Measurements from ENCODE around the gene ELOVL6.
A peak's percentile ranks its signal among the peaks of the same experiment; 100 is the strongest.
"Not testable (repeated sequence)": the region's sequence is repeated elsewhere in the genome, so short reads cannot be mapped to it uniquely, and the experiment has no call there.

ELOVL6 gene

DNA sequence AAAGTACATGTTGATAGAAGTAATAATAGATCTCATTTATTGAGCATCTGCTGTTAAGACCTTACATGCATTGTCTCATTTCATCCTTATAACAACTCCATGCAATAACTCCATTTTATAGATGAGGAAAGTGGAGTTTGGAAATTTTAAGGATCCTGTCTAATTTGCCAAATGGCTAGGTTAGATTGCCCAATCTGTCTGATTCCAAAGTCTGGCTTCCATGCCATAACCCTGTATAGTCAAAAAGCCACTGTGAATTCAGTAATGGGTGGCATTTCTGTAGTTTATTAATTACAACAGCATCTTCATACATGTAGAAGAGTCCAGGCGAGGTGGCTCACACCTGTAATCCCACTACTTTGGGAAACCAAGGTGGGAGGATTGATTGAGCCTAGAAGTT, 8.8 kb upstream of the ELOVL6 start:
- Mint-ChIP-seq H3K4me1 (no peaks in the 10 kb centered on the region), H3K4me3 (no peak overlapping the region), H3K9me3 (no peaks in the 10 kb centered on the region), H3K27ac (no peak overlapping the region), H3K27me3 (no peaks in the 10 kb centered on the region)
- no peak for ATAC-seq
- DNase-seq = no peak

DNA sequence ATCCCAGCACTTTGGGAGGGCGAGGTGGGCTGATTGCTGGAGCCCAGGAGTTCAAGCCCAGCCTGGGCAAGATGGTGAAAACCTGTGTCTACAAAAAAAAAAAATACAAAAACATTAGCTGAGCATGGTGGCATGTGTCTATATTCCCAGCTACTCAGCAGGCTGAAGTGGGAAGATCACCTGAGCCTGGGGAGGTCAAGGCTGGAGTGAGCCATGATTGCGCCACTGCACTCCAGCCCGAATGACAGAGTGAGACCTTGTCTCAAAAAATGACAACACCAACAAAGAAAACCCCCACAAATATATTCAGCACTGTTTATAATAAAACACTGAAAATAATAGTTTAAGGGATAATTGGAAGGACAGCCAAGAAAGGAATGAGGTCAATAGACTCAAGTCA, 3.6 kb upstream of the ELOVL6 start:
- peaks cover 10% of the 10 kb centered on the region for H3K4me1 Mint-ChIP-seq
- H3K4me3 Mint-ChIP-seq = no peak overlapping the region
- ATAC-seq (no peak), DNase-seq (no peak)
- no peak overlapping the region for H3K27ac Mint-ChIP-seq
- no peaks in the 10 kb centered on the region for H3K9me3 Mint-ChIP-seq
- no peaks in the 10 kb centered on the region for H3K27me3 Mint-ChIP-seq

DNA sequence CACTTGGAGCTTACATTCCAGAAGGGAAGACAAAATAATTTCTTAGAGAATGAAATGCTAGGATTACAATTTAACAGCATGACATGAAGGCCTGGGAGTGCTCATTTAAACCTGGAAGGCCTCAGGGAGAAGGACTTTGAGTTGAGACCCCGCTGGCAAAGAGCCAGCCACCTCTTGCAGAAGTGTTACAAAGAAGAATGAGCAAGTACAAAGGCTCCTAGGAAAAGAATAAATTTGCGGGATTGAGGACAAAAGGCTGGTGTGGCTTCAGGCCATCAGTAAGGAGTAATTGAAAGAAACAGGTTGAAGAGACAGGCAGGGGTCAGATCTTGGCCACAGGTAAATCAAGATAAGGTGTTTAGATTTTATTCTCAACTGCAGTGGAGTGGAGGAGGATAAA, 3.1 kb upstream of the ELOVL6 start:
- H3K4me3 Mint-ChIP-seq = no peak overlapping the region
- peaks cover 10% of the 10 kb centered on the region for H3K4me1 Mint-ChIP-seq
- no peaks in the 10 kb centered on the region for H3K9me3 Mint-ChIP-seq
- ATAC-seq (no peak), DNase-seq (no peak)
- H3K27me3 Mint-ChIP-seq = no peaks in the 10 kb centered on the region
- no peak overlapping the region for H3K27ac Mint-ChIP-seq

DNA sequence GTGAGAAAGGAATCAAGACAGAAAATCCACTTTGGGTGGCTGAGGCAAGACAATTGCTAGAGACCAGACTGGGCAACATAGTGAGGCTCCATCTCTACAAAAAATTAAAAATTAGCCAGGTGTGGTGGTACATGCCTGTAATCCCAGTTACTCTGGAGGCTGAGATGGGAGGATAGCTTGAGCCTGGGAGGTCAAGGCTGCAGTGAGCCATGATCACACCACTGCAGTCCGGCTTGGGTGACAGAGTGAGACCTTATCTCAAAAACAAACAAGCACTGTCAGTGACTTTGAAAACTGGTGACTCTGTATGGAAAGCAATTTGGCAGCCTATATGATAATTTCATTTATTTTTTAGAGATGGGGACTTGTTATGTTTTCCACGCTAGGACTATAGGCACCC, 2.3 kb upstream of the ELOVL6 start:
- Mint-ChIP-seq H3K9me3 (no peaks in the 10 kb centered on the region), H3K4me3 (no peak overlapping the region)

DNA sequence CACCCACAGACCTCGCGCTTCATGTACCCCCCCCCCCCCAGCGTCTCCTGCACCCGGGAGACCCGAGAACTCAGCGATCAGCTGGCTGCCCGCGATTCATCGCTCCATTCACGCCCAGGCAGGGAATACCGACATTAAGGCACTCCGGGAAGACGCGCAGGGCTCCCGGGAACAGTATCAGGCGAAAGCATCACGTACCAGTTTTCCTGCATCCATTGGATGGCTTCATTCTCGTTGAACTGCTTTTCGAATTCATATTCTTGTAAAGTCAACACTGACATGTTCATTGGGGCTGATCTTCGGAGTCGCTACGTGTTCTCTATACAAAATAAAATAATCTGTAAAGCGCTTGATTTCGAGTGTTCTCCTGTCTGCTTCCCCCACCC, 373 bp downstream of the ELOVL6 start:
- DNase-seq = no peak
- Mint-ChIP-seq H3K27me3 (no peaks in the 10 kb centered on the region), H3K4me3 (peak overlapping the region; percentile 88 to 97), H3K9me3 (no peaks in the 10 kb centered on the region), H3K4me1 (peaks cover 37% of the 10 kb centered on the region), H3K27ac (peak overlapping the region; percentile 91 to 92)
- no peak for ATAC-seq

More for the DNA sequence above, 2.3 kb upstream of the ELOVL6 start:
- H3K27me3 Mint-ChIP-seq = no peaks in the 10 kb centered on the region
- no peak for DNase-seq
- peaks cover 10% of the 10 kb centered on the region for H3K4me1 Mint-ChIP-seq
- H3K27ac Mint-ChIP-seq = no peak overlapping the region
- no peak for ATAC-seq

DNA sequence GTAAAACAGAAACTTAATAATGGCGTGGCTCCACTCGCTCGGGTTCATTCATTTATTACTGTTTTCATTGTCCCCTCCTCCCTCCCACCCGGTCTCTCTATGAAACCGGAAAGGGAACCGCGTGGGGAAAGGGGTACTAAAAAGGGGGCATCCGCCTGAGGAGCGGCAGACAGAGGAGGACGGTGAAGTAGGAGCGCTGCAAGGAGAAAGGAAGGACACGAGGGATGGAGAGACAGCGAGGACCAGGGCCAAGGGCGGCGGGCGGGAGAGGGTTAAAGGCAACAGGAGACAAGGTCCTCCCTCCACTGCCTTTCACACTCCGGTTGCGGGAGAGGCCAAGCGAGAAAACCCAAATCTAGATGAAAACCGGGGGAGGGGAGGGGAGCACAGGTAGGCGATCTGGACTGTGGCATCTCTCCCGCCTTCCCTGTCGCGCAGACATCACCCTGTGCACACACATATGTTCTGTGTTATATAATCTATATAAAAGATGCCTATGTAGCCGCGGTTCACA, 829 bp downstream of the ELOVL6 start:
- peak overlapping the region; percentile 91 to 92 for H3K27ac Mint-ChIP-seq
- peak; percentile 43 for ATAC-seq
- peak overlapping the region; percentile 88 to 97 for H3K4me3 Mint-ChIP-seq
- no peaks in the 10 kb centered on the region for H3K27me3 Mint-ChIP-seq
- no peaks in the 10 kb centered on the region for H3K9me3 Mint-ChIP-seq
- peak; percentile 61 to 73 for DNase-seq
- H3K4me1 Mint-ChIP-seq = peaks cover 41% of the 10 kb centered on the region

DNA sequence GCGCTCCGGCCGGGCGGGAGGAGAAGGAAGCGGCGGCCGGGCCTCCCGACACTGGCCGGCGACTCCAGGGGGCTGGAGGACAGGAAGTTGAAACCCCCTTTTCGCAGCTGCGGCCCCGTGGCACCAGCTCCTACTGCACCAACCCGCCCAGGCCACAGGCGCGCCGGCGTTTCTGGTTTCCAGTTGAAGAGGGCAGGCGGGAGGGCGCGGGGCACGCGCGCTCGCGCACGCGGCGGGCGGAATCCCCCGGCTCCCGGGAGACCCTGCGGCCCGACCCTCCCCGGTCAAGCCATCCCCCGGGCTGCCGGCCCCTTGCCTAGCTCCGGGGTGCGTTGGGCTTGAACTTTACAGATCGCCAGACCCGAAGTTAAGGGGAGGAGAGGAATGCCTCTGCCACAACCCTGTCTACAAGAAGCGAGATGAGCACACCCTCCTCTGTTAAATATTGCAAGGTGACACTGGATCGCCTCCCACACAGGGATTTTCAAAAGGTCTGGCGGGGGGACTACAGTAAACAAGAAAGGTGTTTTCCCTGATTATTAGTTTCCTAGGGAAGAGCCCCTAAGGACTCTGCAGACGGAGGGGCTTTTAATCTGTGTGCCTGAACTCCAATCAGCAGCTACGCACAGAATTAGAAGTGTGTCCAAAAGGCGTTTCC, 1.4 kb downstream of the ELOVL6 start:
- peak overlapping the region; percentile 91 to 92 for H3K27ac Mint-ChIP-seq
- H3K27me3 Mint-ChIP-seq = no peaks in the 10 kb centered on the region
- H3K4me1 Mint-ChIP-seq = peaks cover 42% of the 10 kb centered on the region
- H3K4me3 Mint-ChIP-seq = peak overlapping the region; percentile 88 to 97
- no peaks in the 10 kb centered on the region for H3K9me3 Mint-ChIP-seq
- DNase-seq (peak; percentile 66 to 73), ATAC-seq (peak; percentile 64)

DNA sequence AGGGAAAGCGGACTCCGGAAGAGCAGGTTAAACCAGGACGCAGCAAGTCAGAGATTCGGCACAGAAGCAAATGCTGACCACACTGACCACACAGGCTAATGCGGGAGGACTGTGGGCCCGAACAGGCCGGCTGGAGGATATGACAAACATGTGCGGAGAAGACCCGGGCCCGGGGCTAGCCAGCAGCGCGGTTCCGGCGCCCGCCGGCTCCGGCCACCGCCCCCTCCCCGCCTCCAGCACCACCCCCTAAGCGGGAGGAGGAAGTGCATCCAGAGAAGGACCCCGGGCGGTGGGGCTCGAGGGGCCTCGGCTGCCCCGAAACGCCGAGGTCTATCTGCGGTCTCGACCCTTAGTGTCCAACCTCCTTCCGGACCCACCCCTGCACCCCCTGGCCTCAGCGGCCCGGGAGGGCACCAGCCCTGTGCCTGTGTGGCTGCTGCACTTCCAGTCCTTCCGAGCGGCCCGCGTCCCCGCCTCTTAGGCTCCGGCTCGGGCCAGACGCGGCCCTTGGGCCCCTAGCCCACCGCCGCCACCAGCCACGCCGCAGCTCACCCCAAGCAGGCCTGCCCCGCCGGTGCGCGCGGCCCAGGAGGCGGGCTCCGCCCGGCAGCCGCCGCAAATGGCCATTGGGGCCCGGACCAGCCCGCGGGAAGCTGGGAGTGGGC, 2.1 kb downstream of the ELOVL6 start:
- H3K4me3 Mint-ChIP-seq = peak overlapping the region; percentile 88 to 97
- peak overlapping the region; percentile 91 to 99 for H3K27ac Mint-ChIP-seq
- peak in 1 of 2 donors; percentile 57 for DNase-seq
- H3K9me3 Mint-ChIP-seq = no peaks in the 10 kb centered on the region
- peaks cover 42% of the 10 kb centered on the region for H3K4me1 Mint-ChIP-seq
- no peaks in the 10 kb centered on the region for H3K27me3 Mint-ChIP-seq
- peak; percentile 48 for ATAC-seq

DNA sequence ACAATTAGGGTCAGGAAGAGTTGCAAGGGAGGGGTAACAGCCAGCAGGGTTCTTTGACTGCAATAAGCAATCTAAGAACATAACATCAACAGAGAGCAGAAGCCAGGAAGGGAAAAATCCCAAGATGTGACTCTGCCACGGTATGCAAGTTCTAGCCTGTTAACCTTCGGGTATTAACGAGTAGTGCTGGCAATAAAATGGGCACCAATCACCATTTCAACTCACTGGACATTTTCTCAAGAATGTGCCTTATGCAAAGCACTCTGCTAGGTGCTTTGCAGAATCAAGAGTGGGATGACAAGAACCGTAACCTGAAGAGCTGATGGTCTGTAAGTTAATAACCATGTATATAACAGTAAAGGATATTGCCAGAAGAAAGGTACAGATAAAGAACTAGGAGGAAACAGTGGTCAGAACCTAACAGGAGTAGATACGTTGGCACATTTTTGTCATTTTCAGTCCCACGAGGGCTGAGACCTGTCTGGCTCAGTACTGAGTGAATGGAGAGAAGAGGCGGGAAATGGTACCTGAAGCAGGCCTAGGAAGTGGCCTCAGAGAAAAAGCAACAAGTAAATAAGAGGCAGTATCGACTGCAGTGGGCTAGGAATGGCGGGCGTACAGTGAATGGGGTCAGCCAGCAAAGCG, 2.7 kb downstream of the ELOVL6 start:
- ATAC-seq = peak; percentile 22

DNA sequence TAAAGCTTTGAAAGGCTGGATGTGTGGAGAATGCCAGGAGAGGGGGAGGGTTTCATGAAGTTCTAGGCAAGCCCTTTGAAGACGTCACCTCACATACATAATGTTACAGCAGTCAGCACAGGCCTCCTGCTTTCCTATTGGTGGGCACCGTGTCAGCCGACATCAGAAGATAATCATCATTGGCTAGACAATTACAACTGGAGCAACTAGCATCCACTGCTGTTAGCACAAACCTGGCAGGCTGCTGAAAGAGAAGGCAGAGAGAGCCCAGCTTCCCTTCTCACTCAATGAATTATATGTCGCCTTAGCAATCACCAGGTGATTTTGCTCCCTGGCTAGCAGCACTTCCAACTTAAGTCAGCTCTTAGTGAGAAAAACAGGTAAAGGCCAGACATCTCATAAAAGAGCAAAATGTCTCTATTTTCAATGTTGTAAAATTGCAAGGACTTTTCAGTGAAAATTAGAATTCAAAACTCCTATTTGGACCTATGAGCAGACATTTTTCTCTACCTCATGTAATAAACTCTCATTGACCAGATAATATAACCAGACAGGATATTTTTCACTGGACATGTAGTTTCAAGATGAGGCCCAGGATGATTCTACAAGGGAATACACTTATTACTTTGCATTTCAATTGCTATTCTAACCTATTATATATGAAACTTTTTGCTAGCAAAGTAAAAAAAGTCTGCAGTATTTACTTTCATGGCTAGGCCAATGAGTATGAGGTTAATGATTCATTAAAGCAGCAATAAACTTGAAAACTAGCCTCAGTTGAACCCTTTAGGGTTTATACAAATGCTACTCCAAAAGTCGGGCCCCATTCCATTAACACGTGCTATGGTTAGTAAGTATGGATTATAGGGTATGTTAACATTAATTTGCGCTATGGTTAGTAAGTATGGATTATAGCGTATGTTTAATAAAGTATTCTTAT, 4.3 kb downstream of the ELOVL6 start:
- ATAC-seq = peak; percentile 79
- H3K9me3 Mint-ChIP-seq = no peaks in the 10 kb centered on the region
- no peaks in the 10 kb centered on the region for H3K27me3 Mint-ChIP-seq
- DNase-seq = peak; percentile 69 to 84
- peaks cover 39% of the 10 kb centered on the region for H3K4me1 Mint-ChIP-seq
- H3K4me3 Mint-ChIP-seq = peak overlapping the region; percentile 31 to 60
- peak overlapping the region in 1 of 2 donors; percentile 69 for H3K27ac Mint-ChIP-seq

More for the DNA sequence above, 2.7 kb downstream of the ELOVL6 start:
- Mint-ChIP-seq H3K4me1 (peaks cover 42% of the 10 kb centered on the region), H3K27me3 (no peaks in the 10 kb centered on the region), H3K4me3 (peak overlapping the region; percentile 88 to 97), H3K9me3 (no peaks in the 10 kb centered on the region), H3K27ac (peak overlapping the region; percentile 91 to 99)
- peak; percentile 10 to 11 for DNase-seq

DNA sequence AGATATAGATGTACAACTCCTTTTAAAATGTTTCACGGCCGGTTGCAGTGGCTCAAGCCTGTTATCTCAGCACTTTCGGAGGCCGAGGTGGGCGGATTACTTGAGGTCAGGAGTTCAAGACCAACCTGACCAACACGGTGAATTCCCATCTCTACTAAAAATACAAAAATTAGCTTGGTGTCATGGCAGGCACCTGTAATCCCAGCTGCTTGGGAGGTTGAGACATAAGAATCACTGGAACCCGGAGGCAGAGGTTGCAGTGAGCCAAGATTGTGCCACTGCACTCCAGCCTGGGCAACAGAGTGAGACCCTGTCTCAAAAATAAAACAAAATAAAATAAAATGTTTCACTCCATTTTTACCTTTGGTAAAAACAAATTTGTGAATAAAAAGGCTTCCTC, 5.1 kb downstream of the ELOVL6 start:
- not testable (repeated sequence) for H3K9me3 Mint-ChIP-seq, H3K27me3 Mint-ChIP-seq, DNase-seq, H3K4me3 Mint-ChIP-seq, ATAC-seq
- Mint-ChIP-seq H3K27ac (peak overlapping the region in 1 of 2 donors; percentile 59), H3K4me1 (peaks cover 31% of the 10 kb centered on the region)

DNA sequence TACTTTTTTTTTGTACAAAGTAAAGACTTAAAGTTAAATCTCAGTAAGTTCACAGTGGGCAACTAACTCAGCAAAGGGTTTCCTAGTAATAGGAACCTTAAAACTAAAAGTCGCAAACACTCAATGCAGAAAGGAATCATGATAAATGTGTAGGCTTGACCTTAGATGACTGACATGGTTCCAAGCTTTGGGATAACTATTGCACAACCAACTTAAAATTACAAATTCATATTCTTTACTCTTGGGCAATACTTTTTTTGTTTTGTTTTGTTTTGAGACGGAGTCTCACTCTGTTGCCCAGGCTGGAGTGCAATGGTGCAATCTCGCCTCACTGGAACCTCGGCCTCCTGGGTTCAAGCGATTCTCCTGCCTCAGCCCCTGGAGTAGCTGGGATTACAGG, 8.2 kb downstream of the ELOVL6 start:
- no peak overlapping the region for H3K27ac Mint-ChIP-seq
- no peaks in the 10 kb centered on the region for H3K27me3 Mint-ChIP-seq
- H3K9me3 Mint-ChIP-seq = no peaks in the 10 kb centered on the region
- no peak for DNase-seq
- no peak for ATAC-seq
- no peak overlapping the region for H3K4me3 Mint-ChIP-seq
- peaks cover 32% of the 10 kb centered on the region for H3K4me1 Mint-ChIP-seq

DNA sequence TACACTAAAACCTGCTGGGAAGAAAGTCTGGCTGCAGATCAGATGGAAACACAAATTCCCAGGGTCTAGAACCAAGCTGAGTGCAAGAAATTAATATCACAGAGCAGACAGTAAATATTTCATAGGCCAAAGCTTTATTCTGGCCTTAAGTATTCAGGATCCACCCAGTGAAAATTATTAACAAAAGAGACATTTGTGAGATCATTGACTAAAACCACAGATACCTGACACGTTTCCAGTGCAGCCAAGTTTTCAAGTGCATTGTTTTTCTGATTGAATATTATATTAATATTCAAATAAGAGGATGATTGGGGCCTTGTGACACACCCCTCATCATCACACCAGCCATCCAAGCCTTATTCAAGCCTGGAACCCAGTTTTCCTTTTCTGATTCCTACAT, 10.3 kb downstream of the ELOVL6 start:
- Mint-ChIP-seq H3K4me1 (peaks cover 19% of the 10 kb centered on the region), H3K27ac (no peak overlapping the region), H3K27me3 (no peaks in the 10 kb centered on the region), H3K9me3 (no peaks in the 10 kb centered on the region), H3K4me3 (no peak overlapping the region)
- DNase-seq (no peak), ATAC-seq (no peak)

DNA sequence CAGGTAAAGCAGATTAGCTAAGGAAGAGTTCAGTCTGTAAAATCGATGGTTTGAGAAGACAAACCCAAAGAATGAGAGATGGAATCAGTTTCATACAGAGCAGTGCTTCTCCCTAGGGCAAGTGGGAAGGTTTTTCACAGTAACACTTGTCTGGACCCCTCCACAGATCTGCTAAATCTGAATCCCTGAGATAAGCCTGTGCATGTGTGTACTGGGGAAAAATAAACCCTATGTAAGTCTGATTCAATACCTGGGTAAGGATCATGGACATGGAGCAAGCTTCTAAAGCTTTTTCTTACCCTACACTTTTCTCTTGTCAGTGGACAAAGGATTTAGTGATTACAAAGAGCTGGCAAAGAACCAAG, 13.6 kb downstream of the ELOVL6 start:
- Mint-ChIP-seq H3K4me3 (no peak overlapping the region), H3K4me1 (peaks cover 13% of the 10 kb centered on the region), H3K27me3 (no peaks in the 10 kb centered on the region), H3K27ac (no peak overlapping the region), H3K9me3 (no peaks in the 10 kb centered on the region)
- no peak for DNase-seq
- ATAC-seq = no peak

DNA sequence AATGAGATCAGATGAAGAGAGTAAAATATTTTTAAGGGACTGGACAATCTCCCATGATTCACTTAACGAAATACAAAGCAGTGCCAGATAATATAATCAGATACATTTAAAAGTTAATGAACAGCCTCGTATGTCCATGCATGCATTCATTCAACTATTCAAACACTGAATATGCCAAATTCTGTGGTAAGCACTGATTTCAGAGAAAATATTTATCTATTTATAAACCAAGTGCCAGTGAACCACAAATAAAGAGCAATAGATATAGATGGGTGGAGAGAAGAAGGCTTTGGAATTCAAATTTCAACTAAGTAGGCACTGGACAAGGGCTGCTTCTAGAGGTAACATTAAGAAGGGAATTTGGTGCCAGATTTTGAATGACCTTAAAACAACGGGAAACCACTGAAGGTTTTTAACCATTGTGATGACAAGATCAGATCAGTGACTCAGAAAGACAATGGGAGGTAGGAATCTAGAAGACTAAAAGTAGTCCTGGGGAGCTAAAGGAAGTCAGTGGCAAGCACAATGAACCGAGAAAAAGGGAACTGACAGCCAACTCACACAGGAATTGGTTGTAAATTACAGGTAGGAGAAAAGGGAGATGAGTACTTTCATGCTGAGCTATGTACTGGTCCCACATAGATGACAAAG, 14.2 kb downstream of the ELOVL6 start:
- no peak for ATAC-seq

More for the DNA sequence above, 14.2 kb downstream of the ELOVL6 start:
- DNase-seq = no peak
- H3K27me3 Mint-ChIP-seq = no peaks in the 10 kb centered on the region
- H3K4me3 Mint-ChIP-seq = no peak overlapping the region
- peaks cover 13% of the 10 kb centered on the region for H3K4me1 Mint-ChIP-seq
- H3K27ac Mint-ChIP-seq = no peak overlapping the region
- no peaks in the 10 kb centered on the region for H3K9me3 Mint-ChIP-seq
